GM23248 (cell line): ENCODE results near the gene ZDHHC13.

Experiments
- EZH2 ChIP-seq: fragments of 200-600 bp; sonication (generic); IDR thresholded peaks from 2 replicates; pipeline ENCODE4 v1.6.1; 2018; ENCODE audit warnings: antibody characterized with exemption, mild to moderate bottlenecking; ENCODE audit not compliant: insufficient read depth, poor library complexity, severe bottlenecking
- EZH2phosphoT487 ChIP-seq: fragments of 200-600 bp; sonication (generic); IDR thresholded peaks from 2 replicates; pipeline ENCODE4 v1.6.1; 2018; ENCODE audit warnings: antibody characterized with exemption, moderate library complexity, mild to moderate bottlenecking, low read depth; ENCODE audit not compliant: insufficient read depth

GRCh38 chr11:19117760-19118097 is 761 bp downstream of the ZDHHC13 start:
- TF ChIP-seq EZH2 (no peak), EZH2phosphoT487 (no peak)
